ENCODE results near the gene HNRNPDL. TPM values are rescaled to one million over a fixed set of nuclear protein-coding genes. Genes with fewer than 3 reads are reported as not detected.

HNRNPDL gene
- total and polyA plus RNA-seq, 2 of the 4 experiments (the other 2 are of a cell fraction) = 52.9 to 276 TPM

DNA sequence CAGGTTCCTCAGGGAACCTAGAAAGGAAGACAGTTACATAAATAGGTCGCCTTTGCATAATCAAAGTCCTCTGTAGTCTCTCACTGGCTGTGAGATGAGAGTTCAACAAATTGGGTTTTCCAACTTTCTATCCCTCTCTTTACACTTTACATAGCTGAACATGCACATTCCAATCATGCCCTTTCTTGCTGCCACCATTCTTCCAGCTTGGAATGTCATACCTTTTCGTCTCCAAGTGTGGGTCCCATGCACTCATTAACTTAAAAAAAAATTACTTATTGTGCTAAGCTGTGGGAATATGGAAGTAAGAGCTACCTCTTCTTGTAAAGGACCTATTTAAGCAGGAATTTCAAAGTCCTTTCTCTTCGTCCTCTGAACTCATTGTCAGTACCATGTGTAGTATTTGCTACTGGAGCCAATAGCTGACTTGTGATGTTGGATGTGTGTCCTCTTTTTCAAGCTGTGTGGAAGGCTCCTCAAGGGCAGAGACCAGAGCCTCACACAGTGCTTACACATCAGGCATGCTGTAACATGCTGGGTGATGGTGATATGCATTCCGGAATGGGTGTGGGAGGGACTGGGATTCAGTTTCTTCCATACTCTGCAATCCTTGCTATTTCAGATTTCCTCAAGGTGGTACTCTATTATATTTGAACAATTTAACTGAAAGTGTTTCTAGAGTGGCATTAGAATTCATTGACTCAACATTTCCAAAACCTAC is 7.2 kb upstream of the HNRNPDL start:
- Histone ChIP-seq H3K4ac (ENCODE audit: low read depth, low read length) (peak overlapping the region; percentile 35; the same call in 1 of the 2 replicates), H3K14ac (replicated peaks; ENCODE audit: low read depth, low read length) (peak overlapping the region; percentile 95), H4K5ac (ENCODE audit: low read depth, low read length) (no peak overlapping the region), H2BK120ac (ENCODE audit: low read depth, low read length) (peak overlapping the region; percentile 40), H3K9me1 (ENCODE audit: insufficient read depth, low read length) (peaks cover 17% of the 10 kb centered on the region), H3K4me1 (ENCODE audit: control insufficient read depth, insufficient read depth, low read length) (peaks cover 3% of the 10 kb centered on the region), H3K36me3 (ENCODE audit: control insufficient read depth, insufficient read depth, low read length) (no peaks in the 10 kb centered on the region), H3K23ac (ENCODE audit: low read depth, low read length) (peak overlapping the region; percentile 85; the same call in 1 of the 2 replicates), H3K27me3 (ENCODE audit: control insufficient read depth, insufficient read depth, low read length) (no peaks in the 10 kb centered on the region), H4K20me1 (ENCODE audit: insufficient read depth, low read length) (peaks cover 31% of the 10 kb centered on the region), H2BK15ac (ENCODE audit: low read depth, low read length) (no peak overlapping the region), H3K9ac (ENCODE audit: low read depth, low read length) (no peak overlapping the region), H3K9me3 (ENCODE audit: control insufficient read depth, insufficient read depth, low read length) (no peaks in the 10 kb centered on the region), H2BK20ac (ENCODE audit: low read depth, low read length) (peak overlapping the region; percentile 58; the same call in 1 of the 2 replicates), H2BK5ac (ENCODE audit: low read depth, low read length, poor library complexity, severe bottlenecking) (peak overlapping the region; percentile 54), H3K79me1 (ENCODE audit: low read depth in 1 of 2, low read length in 2 of 2) (peaks cover 42 to 78% of the 10 kb centered on the region in 2 experiments), H3K4me3 (ENCODE audit: insufficient read depth, low read depth, low read length) (no peak overlapping the region), H2AFZ (replicated peaks; ENCODE audit: low read length, poor library complexity) (peak overlapping the region; percentile 63), H3K4me2 (ENCODE audit: low read depth, low read length) (peak overlapping the region; percentile 12; the same call in 1 of the 2 replicates), H2AK9ac (replicated peaks; ENCODE audit: low read depth, low read length, poor library complexity) (peak overlapping the region; percentile 68), H3K56ac (ENCODE audit: extremely low read depth, insufficient read depth, low read length) (no peak overlapping the region), H4K91ac (ENCODE audit: insufficient read depth, low read depth, low read length) (no peak overlapping the region), H4K8ac (ENCODE audit: low read depth in 2 of 2, low read length in 2 of 2) (peak overlapping the region in 1 of 2 experiments; percentile 75; a peak in 1 of 4 replicates), H3K27ac (ENCODE audit: insufficient read depth, low read length) (no peak overlapping the region), H2AK5ac (ENCODE audit: low read depth, low read length) (peak overlapping the region; percentile 13; the same call in 1 of the 2 replicates), H3K18ac (ENCODE audit: low read depth, low read length) (0 out of 2 replicates have a peak overlapping the region, but pooled peaks have one; percentile 13)
- WGBS, 2 experiments (ENCODE audit: extremely low coverage in 2 of 2, insufficient read length in 1 of 2) = no CpG with 5 or more reads among the region's 4 CpGs
- ChIA-PET CTCF (interaction anchor here (0.5 to 0.8 kb wide), 2 partner anchors 8 to 1587 kb away, joined by 3 read pairs; no protein-coding TSS in a partner anchor), POLR2A (ENCODE audit: unreplicated experiment) (interaction anchor here (1.1 kb wide), 1 partner anchor 13 kb away, joined by 4 read pairs; no protein-coding TSS in a partner anchor)
- DNase-seq (peak; percentile 44), ATAC-seq (ENCODE audit: low read depth) (peak; percentile 89)
- no TSS peak for BruUV-seq (replicated peaks)
- TF ChIP-seq CHD1 (IDR thresholded peaks at IDR 0.05; ENCODE audit: low read depth, low read length) = no peak
- no peak for TF ChIP-seq NFE2L2 (IDR thresholded peaks at IDR 0.05; ENCODE audit: low read depth, low read length)
- no peak for TF ChIP-seq RCOR1 (IDR thresholded peaks at IDR 0.05; ENCODE audit: insufficient replicate concordance, low read length)
- TF ChIP-seq MAZ (IDR thresholded peaks at IDR 0.05; ENCODE audit: borderline replicate concordance, low read depth, low read length) = no peak
- TF ChIP-seq USF2 (IDR thresholded peaks at IDR 0.05; ENCODE audit: low read depth, low read length) = no peak
- TF ChIP-seq, protein P1, sequence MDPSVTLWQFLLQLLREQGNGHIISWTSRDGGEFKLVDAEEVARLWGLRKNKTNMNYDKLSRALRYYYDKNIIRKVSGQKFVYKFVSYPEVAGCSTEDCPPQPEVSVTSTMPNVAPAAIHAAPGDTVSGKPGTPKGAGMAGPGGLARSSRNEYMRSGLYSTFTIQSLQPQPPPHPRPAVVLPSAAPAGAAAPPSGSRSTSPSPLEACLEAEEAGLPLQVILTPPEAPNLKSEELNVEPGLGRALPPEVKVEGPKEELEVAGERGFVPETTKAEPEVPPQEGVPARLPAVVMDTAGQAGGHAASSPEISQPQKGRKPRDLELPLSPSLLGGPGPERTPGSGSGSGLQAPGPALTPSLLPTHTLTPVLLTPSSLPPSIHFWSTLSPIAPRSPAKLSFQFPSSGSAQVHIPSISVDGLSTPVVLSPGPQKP (IDR thresholded peaks at IDR 0.05; ENCODE audit: borderline replicate concordance, low read depth, low read length) = no peak
- TF ChIP-seq SMC3 (IDR thresholded peaks at IDR 0.05; ENCODE audit: low read depth, low read length) = no peak
- intact Hi-C loops (cut with micrococcal nuclease) = no loop called here
- dilution Hi-C loops (cut with HindIII; ENCODE audit: low sequenced_read_pairs, unreplicated experiment) = no loop called here
- in situ Hi-C loops (cut with MboI; ENCODE audit: low sequenced_read_pairs) = loop anchor here (25.0 kb wide), 1 partner anchor 600 kb away; the partner anchor contains the start of gene COPS4

All from IMR-90 (cell line).